Suppressor macrophage (primary cell): ENCODE measurements around the gene CCR6.
"Not testable (repeated sequence)": the region's sequence is repeated elsewhere in the genome, so short reads cannot be mapped to it uniquely, and the experiment has no call there.

ENCODE experiments used
- DNase-seq, 4 experiments: peaks; one replicate each; pipeline ENCODE4 v3.0.0-alpha.2; 2020 to 2022

The CCR6 gene

GRCh38 chr6:167143041-167143440 lies 20.1 kb downstream of the CCR6 start:
- DNase-seq = no peak

DNA sequence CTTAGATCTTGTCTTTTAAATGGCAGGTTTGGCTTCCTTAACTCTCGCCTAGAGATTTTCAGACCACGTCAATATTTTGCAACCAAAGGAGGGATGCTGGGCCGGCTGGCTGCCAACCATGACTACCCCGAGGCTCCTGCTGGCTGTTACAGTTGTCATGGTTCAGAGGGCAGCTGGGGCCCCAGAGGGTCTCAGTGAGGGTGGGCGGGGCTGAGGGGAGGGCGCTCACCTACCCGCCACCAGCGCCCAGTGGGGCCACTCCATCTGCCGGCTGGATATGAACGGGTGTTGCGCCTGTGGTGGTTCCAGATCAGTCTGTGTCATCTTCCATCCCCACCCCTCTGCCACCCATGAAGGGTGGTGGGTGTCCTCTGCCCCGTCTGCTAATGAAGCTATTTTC lies 22.6 kb downstream of the CCR6 start:
- DNase-seq = no peak

GRCh38 chr6:167146135-167146534 lies 23.2 kb downstream of the CCR6 start:
- DNase-seq = no peak

DNA sequence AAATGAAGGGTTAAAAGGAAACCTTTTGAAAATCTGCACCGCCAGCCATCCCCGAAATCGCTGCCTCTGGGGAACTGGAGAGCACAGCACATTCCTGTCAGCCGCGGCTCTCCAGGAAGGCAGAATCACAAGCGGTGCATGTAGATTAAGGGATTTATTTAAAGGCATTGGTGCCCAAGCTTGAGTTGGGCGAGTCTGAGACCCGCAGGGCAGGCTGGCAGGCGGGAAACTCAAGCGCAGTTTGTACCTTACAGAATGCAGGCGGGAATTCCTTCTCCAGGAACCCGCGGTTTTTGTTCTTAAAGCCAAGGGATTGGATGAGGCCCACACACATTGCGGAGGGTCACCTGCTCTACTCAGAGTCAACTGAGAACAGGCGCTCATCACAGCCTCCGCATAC lies 24.1 kb downstream of the CCR6 start:
- DNase-seq = no peak

GRCh38 chr6:167148021-167148420 lies 25.1 kb downstream of the CCR6 start:
- DNase-seq = no peak

DNA sequence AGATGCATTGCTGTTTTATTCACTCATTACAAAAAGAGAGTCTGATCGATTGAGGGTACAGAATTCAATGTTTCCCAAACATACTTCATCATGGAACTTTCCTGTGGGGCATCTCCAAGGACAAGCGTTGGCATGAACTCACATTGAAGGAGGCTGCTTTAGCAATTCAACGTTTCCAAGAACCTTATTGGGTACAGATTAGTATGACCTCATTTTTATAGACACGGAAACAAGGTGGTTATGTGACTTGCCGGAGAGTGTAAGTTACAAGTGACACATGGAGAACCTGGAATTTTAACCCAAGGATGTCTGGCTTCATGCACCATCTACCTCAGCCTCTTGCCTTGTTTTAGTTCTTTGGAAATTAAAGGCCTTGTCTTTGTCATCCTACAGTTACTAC lies 26.1 kb downstream of the CCR6 start:
- no peak for DNase-seq

DNA sequence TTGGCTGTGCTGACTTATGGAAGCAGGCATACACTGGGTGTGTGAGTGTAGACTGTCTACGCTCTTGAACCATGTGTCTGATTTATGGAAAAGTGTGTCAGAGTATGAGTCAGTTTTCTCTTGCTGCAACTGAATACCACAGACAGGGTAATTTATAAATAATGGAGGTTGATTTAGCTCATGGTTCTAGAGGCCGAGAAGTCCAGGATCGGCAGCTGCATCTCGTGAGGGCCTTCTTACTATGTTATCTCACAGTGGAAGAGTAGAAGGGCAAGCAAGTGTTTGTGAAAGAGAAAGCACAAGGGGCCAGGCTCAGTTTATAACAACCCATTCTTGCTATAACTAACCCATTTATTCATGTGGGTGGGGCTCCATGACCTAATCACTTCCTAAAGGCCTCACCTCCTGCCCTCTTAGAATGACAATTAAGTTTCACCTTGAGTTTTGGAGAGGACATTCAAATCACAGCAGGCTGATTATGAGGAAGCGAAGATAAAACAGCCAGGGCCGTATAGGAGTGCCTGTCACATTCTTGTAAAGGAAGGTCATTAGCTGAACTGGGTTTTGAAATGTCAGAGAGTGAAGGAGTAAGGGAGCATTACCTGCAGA lies 28.1 kb downstream of the CCR6 start:
- DNase-seq = peak in 2 of 4 experiments; percentile 18 to 29

GRCh38 chr6:167151648-167152047 lies 28.8 kb downstream of the CCR6 start:
- no peak for DNase-seq

DNA sequence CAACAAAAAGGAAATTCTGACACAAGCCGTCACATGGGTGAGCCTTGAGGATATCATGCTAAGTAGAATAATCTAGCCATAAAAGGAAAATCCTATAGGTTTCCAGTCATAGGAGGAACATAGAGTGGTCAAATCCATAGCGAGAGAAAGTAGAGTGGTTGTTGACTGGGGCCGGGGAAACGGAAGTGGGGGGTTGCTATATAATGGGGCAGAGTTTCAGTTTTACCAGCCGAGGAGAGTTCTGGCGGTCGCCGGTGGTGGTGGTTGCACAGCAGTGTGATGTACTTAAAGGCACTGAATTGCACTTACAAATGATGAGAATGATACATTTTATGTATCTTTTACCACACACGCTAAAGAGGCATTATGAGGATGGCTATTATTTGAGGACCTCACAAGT lies 30.0 kb downstream of the CCR6 start:
- DNase-seq = no peak

- peak; percentile 78 to 89 (median 84) for DNase-seq
These were observed 30.6 kb downstream of the CCR6 start for GRCh38 chr6:167153521-167153959.

DNA sequence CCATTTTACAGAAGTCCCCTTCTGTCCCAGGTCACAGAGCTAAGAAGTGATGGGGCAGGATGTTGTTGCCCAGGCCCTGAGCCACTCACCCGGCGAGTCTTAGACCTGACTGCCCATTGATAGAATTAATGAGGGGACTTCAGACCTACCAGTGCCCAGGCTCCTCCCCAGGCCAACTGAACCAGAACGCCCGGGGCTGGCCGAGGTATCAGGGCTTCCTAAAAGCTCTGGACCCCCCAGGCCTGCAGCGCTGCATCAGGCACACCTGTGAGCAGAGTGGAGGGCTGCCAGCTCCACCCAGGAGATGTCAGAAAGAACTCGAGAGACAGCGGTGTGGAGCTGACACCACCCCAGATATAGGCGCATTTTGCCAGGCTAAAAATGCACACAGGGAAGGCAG lies 31.4 kb downstream of the CCR6 start:
- no peak for DNase-seq

DNA sequence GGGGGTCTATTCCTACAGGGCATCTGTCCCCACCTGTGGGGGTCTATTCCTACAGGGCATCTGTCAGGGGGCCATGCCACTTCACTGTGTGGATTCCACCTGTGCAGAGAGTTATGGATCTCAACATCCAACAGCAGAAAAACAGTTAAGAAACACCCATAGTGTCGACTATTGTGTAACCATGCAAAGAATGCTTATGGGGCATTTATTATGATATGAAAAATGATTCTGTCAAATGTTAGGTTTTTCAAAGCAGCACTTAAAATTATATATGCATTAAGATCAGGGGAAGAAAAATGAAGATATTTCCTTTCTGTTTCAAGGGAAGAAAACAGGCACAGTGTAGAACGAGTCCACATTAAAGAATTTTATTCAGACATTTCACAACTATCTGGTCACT lies 32.0 kb downstream of the CCR6 start:
- DNase-seq = peak in 1 of 4 experiments; percentile 27

GRCh38 chr6:167157414-167157813 lies 34.5 kb downstream of the CCR6 start:
- DNase-seq = no peak

DNA sequence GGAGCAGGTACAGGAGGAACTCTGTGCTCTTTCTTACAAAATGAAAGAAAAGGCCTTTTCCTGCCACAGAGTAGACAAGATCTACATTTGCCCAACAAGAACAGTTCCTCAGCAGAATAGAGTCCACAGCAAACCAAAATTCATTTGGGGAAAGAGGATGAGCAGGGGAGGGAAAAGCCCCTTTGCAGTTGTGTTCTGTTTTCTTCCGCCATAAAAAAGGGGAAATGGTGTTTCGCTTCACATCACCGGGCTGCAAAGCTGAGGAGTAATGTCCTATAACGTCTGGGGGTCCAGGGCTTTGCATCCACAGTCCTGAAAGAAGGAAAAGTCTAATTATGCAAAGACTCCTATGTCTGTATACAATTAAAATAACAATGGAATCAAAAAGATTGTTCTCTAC lies 35.0 kb downstream of the CCR6 start, which contains the start of gene GPR31:
GPR31 (minus strand) TSS at position 118 of the 400 bp plus-strand sequence. CDS start 149 bp downstream, outside the sequence.
- peak; percentile 37 to 71 (median 60) for DNase-seq

DNA sequence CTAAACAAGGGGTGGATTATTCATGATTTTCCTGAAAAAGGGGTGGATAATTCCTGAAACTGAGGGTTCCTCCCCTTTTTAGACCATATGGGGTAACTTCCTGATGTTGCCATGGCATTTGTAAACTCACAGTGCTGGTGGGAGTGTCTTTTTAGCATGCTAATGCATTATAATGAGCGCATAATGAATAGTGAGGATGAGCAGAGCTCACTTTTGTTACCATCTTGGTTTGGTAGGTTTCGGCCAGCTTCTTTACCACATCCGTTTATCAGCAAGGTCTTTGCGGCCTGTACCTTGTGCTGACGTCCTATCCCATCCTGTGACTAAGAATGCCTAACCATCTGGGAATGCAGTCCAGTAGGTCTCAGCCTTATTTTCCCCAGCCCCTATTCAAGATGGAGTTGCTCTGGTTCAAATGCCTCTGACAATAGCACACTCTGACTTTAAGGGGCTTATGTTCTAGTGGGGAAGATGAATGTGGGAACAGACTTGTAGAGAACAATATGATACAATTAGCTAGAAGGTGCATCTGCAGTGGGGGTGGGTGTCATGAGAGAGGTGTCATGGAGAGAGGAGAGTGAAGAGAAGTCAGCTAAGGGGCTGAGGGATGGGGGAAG lies 39.1 kb downstream of the CCR6 start:
- no peak for DNase-seq

- no peak for DNase-seq
These were observed 39.7 kb downstream of the CCR6 start for GRCh38 chr6:167162591-167162990.

DNA sequence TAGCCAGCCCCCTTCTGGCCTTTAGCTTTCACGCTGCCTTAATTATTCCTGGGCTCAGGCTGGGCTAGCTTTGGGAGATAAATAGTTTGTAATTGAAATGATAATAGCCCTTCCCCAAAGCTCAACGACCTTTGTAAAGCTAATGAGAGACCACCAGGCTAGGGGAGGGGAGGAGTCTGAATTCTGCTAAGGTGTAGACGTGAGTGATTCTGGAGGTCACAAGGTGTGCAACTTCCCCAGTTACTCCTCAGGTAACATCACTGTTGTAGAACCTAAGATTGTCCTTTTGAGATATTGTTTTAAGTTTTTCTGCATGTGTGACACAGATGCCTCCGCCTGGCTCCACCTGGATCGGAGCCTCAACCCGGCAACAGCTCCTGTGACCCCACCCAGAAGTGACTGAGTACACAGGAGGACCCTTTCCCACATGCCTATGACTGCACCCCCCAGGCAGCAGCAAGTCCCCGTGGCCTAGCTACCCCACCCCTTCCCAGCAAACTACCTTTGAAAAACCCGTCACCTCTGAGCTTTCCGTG lies 40.6 kb downstream of the CCR6 start:
- DNase-seq = no peak

DNA sequence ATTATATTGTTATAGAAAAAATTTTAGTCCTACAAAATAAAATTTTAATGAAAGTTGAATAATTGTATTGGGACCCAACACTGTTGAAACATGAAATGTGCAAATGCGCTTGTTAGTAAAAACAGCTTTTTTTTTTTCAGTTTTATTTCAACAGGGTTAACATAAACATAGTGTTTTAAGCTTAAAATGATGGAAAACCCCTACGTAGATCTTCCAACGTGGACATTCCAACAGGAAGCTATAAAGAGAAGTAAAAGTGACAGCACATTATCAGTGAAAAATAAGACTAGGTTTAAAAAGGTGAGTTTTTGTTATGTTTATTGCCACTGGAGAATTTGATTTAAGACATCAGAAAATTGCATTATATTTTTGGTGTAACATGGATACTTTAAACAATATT lies 41.4 kb downstream of the CCR6 start:
- no peak for DNase-seq

DNA sequence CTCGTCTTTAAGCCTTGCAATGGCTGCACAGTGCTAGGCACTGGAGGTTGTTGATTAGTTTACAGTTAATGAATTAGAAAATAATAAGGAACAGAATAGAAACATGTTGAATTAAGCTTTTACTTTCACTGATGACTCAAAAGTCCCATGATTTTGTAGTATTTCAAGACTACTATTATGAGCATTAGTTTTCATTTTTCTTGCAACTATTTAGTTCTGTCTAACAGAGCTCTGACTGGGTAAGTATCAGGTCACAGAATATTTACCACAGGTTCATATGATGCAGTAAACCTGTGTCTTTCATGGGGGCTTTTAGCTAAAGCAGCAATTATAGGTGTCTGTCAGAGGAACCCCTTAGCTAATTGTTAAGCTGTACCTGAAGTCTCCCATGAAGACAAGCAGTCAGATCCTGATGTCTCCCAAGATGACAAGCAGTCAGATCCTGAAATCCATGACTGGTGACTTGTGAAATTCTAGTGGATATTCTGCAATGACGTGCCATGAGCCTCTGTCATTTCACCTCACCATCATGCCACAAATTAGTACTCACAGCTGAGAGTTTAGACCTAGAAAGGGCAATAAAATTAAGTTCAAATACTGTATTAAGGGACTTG lies 43.1 kb downstream of the CCR6 start:
- peak in 1 of 4 experiments; percentile 30 for DNase-seq

- DNase-seq = not testable (repeated sequence)
These were observed 44.8 kb downstream of the CCR6 start for GRCh38 chr6:167167699-167168098.

- DNase-seq = not testable (repeated sequence)
These were observed 45.4 kb downstream of the CCR6 start for GRCh38 chr6:167168296-167168695.

DNA sequence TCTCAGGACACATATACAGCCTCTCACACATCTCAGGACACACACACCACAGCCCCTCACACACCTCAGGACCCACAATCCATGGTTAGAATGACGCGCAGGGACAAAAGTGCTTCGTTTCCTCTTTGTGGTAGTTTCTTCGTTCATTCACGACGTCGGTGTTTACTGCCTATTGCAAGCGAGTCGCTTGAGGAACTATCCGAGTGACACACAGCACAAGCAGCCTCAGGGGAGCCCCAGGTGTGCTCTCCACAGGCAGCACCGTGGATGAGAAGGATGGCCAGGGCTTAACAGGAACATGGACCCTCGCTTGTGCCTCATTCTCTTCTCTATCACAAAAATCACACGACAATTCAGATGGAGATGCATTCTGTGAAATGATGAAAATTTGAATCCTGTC lies 47.0 kb downstream of the CCR6 start:
- not testable (repeated sequence) for DNase-seq

- not testable (repeated sequence) for DNase-seq
These were observed 48.4 kb downstream of the CCR6 start for GRCh38 chr6:167171300-167171699.

DNA sequence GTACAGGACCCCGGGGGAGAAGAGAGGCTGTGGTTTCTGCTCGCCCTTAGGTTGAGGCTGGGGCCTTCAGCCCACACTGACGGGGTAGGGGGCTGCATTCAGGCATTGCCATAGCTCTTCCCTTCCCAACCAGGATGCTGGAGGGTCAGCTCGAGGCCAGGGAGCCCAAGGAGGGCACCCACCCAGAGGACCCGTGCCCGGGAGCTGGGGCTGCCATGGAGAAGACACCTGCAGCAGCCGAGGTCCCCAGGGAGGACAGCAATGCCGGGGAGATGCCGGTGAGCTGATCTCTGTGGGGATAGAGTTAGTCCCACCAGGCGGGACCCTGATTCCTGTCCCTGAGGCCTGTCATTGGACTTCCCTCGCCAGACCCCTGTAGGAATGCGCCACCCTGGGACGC lies 49.1 kb downstream of the CCR6 start:
- not testable (repeated sequence) for DNase-seq
